Right ventricle myocardium inferior (tissue), 1 donor: ENCODE measurements around the gene AFF3. TPM values are rescaled to one million over a fixed set of nuclear protein-coding genes. Genes with fewer than 3 reads are reported as not detected.

Source experiments
- ATAC-seq: fragments of 200-7000 bp; cut with Tn5 transposase; one replicate; pipeline ENCODE4 v1.9.1; 2020; ENCODE audit warnings: mild to moderate bottlenecking, moderate library complexity
- DNase-seq: peaks from one replicate; pipeline ENCODE4 v3.0.0; 2021; ENCODE audit errors: missing footprints
- intact Hi-C: fragments of 100-400 bp; cut with DNase I; formaldehyde crosslinking; loops from one replicate; pipeline ENCODE4 v1.11.0; 2022
- total RNA-seq: library from RNA; stranded (reverse); fragmentation: NEBNext Ultra II Directional; extraction: Animal tissue kit (Norgen Biotek cat#: 25700); gene quantifications from one replicate; pipeline ENCODE4 v1.2.1, GENCODE V29; 2021
- donor health status: DM: no; HTN: yes; CAD: no; lungs with severe emphysema.

The AFF3 gene
- total RNA-seq, 1 donor from 2014 or later, result 6.8 TPM

DNA sequence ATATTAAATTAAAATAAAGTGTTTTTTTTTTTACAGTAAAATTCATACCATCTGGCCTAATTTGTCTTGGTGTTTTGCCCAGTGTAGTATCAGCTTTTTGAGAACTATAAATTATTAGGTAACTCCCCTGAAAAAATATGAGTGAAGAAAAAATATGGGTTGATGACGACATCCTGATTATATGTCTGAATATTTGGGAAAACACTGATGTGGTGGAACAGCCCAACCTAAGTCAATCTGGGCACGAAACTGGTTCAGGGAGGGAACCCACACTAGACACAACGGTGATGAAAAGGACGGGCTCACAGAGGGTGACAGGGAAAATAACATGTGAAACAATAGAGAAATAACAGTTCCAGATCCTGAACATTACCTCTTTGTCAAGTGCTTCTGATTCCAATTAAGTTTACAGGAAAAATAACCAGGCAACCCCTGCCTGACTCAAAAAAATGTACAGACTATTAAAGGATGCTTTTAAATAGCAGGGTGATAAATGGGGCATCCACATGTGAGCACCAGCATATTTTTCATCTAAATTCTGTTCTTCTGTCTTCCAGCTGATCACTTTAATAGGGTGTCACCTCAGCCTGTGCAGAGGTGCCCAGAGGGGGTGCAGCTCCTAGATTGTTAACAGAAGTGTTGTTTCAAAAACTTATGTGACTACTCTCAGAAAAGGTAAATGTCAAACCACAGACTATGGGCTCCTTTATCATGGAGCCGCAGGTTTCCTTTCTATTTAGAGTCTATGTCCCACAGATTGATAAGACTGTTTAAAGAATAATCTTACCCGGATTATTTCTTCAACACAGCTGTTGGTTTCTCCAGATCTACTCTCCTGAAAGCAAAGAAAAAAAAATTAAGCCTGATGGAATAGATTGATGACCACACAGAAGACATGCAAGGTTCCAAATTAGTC lies 305.4 kb downstream of the AFF3 start:
- ATAC-seq (no peak), DNase-seq (no peak)
- intact Hi-C loops, result no loop called here

GRCh38 chr2:99834426-99834825 lies 308.0 kb downstream of the AFF3 start:
- intact Hi-C loops, result no loop called here
- ATAC-seq, result no peak
- DNase-seq, result no peak

GRCh38 chr2:99833586-99834201 lies 308.7 kb downstream of the AFF3 start:
- no peak for ATAC-seq
- intact Hi-C loops, result no loop called here

GRCh38 chr2:99832926-99833325 lies 309.5 kb downstream of the AFF3 start:
- ATAC-seq (no peak), DNase-seq (no peak)
- intact Hi-C loops, result no loop called here

More at GRCh38 chr2:99833586-99834201, 308.7 kb downstream of the AFF3 start:
- DNase-seq, result no peak

GRCh38 chr2:99831772-99832171 lies 310.6 kb downstream of the AFF3 start:
- ATAC-seq, result no peak
- intact Hi-C loops, result no loop called here
- DNase-seq, result no peak

DNA sequence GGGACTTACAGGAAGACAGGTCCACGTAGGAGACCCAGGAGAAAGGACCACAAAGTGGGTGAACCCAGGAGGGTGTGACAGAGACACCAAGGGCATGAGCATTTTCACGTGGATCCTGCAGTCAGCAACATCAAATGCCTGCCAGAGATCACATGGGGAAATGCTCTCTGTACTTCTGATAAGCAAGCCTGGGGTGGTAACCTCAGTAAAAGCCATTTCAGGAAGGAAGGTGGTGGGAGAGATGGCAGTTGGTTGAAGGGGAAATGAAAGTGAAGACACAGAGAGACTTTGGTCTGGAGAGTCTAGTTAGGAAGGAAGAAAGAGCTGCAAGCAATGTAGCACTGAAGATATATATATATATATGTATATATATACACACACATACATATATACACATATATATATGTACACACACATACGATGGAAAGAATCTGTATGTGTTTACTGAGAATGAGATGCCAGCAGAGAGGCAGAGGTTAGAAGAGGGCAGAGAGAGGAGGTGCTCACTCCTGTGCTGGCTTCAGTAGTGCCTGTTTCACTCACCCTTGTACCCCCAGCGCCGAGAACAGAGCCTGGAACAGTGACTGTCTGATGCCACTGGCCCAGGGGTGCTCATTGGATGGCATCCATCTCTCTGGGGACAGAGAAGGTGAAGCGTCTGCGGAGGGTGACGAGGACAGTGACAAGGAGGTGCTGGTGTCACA lies 314.9 kb downstream of the AFF3 start:
- no peak for ATAC-seq
- no peak for DNase-seq
- intact Hi-C loops, result no loop called here

- ATAC-seq (no peak), DNase-seq (no peak)
- intact Hi-C loops, result no loop called here
Observed at GRCh38 chr2:99825630-99826029, 316.8 kb downstream of the AFF3 start.

DNA sequence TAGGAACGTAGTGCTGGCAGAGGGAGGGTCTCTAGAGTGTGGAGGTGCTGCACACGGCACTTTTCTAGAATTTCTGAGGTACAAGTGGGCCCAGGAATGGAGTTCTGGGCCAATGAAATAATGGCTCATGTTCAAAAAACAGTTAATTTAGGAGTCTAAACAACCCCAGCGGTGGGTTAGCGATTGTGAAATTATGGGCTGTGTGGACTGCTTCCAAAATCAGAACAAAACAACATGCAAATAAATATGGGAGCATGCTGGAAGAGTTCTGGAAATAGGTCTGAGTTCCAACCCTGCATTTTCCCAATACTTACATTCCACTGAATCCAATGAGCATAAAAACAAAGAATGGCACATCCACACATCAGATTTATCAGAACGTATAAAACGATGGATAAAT lies 317.6 kb downstream of the AFF3 start:
- ATAC-seq (no peak), DNase-seq (no peak)
- intact Hi-C loops, result no loop called here

GRCh38 chr2:99822474-99823207 lies 319.7 kb downstream of the AFF3 start:
- intact Hi-C loops, result no loop called here
- no peak for ATAC-seq
- DNase-seq, result no peak

- intact Hi-C loops, result loop anchor here (1.0 kb wide), 1 partner anchor 263 kb away; no protein-coding TSS in a partner anchor
- DNase-seq (no peak), ATAC-seq (no peak)
Observed at GRCh38 chr2:99821984-99822383, 320.4 kb downstream of the AFF3 start.

DNA sequence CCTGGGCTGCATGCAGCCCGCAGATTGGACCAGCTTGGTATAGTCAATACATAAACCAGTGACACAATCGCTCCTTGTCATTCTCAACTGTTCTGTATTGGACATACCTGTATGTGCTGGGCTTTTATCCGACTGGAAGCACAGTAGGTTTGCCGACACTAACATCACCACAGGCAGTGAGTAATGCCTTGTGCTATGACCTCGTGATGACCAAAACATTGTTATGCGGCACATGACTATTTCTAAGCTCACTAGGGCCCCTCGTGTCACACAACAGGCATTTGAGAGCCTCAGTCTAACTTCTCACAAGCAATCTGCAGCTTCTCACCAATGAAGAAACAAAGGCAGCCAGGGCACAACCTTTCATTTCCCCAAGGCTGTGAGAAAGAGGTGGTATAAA lies 320.8 kb downstream of the AFF3 start:
- ATAC-seq, result no peak
- no peak for DNase-seq
- intact Hi-C loops, result loop anchor here (1.0 kb wide), 1 partner anchor 262 kb away; no protein-coding TSS in a partner anchor

DNA sequence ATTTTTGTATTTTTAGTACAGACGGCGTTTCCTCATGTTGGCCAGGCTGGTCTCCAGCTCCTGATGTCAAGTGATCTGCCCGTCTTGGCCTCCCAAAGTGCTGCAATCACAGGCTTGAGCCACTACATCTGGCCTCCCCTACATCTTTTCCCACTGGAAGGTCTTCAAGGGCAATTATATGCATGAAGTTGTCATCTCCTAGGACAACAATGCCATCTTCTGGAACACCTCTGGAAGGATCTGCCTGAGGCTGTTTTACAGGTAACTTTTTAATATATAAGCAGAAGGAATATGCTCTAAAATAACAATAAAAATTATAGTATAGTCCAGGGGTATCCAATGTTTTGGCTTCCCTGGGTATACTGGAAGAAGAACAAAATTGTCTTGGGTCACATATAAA lies 321.4 kb downstream of the AFF3 start:
- intact Hi-C loops, result loop anchor here (1.0 kb wide), 1 partner anchor 262 kb away; no protein-coding TSS in a partner anchor
- DNase-seq (no peak), ATAC-seq (no peak)

DNA sequence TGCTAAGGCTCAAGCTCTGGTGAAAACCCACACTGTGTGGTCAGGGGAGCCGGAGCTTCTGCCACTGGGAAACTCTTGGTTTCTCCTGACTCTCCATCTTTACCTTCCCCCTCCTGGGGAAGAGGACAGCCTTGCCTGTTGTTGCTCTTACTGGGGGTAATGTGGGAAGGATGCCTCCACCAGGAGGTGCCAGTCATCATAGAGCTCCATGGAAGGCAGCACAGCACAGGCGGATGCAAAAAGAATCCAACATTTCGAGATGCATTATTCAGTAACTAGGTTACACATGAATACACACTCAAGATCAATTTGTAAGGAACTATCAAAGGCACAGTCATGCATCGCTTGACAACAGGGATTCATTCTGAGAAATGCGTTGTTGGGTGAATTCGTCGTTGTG lies 322.6 kb downstream of the AFF3 start:
- DNase-seq (no peak), ATAC-seq (no peak)
- intact Hi-C loops, result loop anchor here (5.0 kb wide), 1 partner anchor 423 kb away; no protein-coding TSS in a partner anchor

DNA sequence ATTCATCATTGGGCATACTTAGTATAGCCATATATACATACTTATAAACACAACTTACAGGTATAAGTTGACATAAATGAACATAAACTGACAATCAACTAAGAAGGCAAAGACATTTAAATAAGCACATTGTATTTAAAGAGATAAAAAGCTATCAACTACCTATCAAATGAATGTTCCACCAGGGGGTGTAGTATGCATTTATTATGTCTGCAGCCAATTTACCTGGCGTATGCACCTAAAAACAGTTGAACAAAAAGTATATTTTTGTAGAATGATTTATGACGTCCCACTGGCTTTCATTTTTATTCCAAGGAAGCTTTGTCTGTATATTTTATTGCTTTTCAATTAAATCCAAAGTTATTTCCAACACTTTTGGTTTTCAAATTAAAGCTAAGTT lies 323.5 kb downstream of the AFF3 start:
- intact Hi-C loops, result loop anchor here (5.0 kb wide), 1 partner anchor 423 kb away; no protein-coding TSS in a partner anchor
- ATAC-seq (no peak), DNase-seq (no peak)

- intact Hi-C loops, result loop anchor here (5.0 kb wide), 1 partner anchor 425 kb away; no protein-coding TSS in a partner anchor
- DNase-seq (no peak), ATAC-seq (no peak)
Observed at GRCh38 chr2:99816908-99817307, 325.5 kb downstream of the AFF3 start.

DNA sequence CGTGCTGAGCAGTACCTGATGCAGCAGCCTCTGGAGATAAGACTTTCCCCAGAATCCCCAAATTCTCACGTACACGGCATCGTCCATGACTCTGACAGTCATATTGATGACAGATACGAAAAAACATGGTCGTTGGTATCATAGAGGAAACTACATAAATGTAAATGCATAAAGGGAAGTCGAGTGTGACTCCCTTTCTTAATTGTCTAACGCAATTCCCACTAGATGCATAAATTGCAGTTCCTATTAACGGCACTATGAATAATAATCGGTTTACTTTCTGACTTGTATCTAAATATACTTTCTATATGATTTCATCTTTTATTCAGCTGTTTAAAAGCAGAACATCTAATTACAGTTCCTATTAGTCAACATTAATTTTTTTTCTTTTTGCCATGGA lies 330.0 kb downstream of the AFF3 start:
- intact Hi-C loops, result no loop called here
- no peak for ATAC-seq
- no peak for DNase-seq

DNA sequence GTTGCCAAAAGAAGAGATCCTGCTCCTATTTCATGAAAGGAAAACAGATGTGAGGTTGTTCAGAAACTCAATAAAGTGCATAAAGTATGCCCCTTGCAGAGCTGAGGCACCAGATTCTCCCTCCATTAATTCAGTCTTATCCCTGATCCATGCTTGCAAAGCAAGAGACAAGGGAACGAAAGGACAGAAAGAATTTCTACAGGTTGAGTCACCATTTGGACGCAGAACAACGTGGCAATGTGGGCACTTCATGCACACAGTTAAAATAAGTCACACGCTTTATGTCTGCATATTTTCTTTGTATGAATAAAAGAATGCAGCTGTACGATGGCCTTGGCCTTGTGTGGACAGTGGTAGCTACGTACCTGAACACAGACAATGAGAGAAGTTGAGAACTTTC lies 330.8 kb downstream of the AFF3 start:
- ATAC-seq (no peak), DNase-seq (no peak)
- intact Hi-C loops, result no loop called here

DNA sequence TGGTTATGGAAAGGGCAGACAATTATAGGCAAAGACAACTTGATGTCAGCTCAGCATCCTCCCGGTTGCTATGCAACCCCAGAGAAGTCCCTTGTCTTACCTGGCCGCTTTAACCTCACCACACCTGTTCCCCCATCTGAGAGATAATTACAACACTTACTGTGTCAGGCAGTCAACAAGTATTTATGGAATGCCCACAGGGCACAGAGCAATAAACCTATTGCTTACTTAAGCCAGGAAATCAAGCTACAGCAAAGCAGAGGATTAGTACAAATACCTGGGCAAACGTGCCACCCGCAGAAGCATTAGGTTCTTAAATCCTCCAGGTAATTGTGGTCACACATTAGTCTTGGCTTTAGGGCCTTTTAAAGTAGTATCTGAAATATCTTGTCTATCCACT lies 332.2 kb downstream of the AFF3 start:
- intact Hi-C loops, result no loop called here
- no peak for DNase-seq
- no peak for ATAC-seq
